ENCODE data around the gene ADARB2.
"Not testable (repeated sequence)": the region's sequence is repeated elsewhere in the genome, so short reads cannot be mapped to it uniquely, and the experiment has no call there.

Gene ADARB2

GRCh38 chr10:1172256-1172984, 564.9 kb downstream of the ADARB2 start:
- DNase-seq: no peak

DNA sequence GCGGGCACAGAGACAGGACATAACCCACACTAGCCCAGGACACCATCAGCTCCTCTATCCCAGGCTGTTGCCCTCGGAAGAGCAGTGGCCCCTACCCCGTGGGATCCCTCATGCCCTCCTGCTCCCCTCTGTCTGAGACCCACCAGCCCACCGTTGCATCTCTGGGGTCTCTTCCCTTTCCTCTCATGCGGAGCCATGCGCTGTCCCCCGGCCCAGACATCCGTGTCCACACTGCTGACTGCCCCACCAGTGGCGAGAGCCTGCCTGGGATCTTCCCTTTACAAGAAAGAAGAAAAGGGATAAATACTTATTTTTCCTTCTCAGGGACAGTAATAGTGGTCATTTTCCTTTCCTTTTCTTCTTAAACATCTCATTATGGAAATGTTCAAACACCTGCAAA, 565.7 kb downstream of the ADARB2 start:
- no peak for DNase-seq

GRCh38 chr10:1171182-1171581, 566.1 kb downstream of the ADARB2 start:
- DNase-seq: no peak

DNA sequence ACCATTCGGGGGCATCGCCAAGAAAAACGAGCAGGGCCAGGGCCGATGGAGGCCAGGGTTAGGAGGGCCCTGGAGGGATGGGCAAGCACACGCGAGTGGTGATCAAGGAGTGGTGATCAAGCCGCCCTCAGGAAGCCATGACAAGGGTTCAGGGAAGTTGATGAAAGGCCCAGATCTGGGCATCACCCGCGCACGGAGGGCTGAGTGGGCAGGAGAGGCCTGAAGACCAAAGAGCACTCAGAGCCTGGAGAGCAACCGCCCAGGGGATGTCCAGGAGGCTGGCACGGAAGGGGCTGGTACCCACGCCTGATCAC, 566.5 kb downstream of the ADARB2 start:
- DNase-seq: no peak

GRCh38 chr10:1169981-1170866, 567.1 kb downstream of the ADARB2 start:
- DNase-seq: no peak

- no peak for DNase-seq
Observed at GRCh38 chr10:1169186-1169885, 568.0 kb downstream of the ADARB2 start.

DNA sequence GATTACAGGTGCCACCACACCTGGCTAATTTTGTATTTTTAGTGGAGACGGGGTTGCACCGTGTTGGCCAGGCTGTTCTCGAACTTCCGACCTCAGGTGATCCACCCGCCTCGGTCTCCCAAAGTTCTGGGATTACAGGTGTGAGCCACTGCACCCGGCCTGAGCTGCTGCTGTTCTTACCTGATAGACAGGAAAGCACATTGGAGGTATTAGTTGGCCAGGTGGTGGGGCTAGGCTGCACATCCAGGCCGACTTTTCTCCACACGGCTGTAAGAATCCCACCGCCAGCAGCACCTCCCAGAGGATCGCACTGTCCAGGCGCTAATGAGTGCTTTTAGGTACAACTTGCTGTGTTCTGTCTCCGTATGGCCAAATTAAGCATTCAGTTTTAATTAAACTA, 568.6 kb downstream of the ADARB2 start:
- DNase-seq: no peak

GRCh38 chr10:1166828-1167275, 570.5 kb downstream of the ADARB2 start:
- no peak for DNase-seq

- DNase-seq: no peak
Observed at GRCh38 chr10:1166101-1166827, 571.1 kb downstream of the ADARB2 start.

GRCh38 chr10:1163831-1164230, 573.5 kb downstream of the ADARB2 start:
- no peak for DNase-seq

- DNase-seq: no peak
Observed at GRCh38 chr10:1163204-1163660, 574.1 kb downstream of the ADARB2 start.

- DNase-seq: no peak
Observed at GRCh38 chr10:1162481-1163203, 574.7 kb downstream of the ADARB2 start.

- DNase-seq: not testable (repeated sequence)
Observed at GRCh38 chr10:1161315-1161673, 576.0 kb downstream of the ADARB2 start.

- no peak for DNase-seq
Observed at GRCh38 chr10:1160561-1161314, 576.6 kb downstream of the ADARB2 start.

- DNase-seq: no peak
Observed at GRCh38 chr10:1159131-1160061, 577.9 kb downstream of the ADARB2 start.

DNA sequence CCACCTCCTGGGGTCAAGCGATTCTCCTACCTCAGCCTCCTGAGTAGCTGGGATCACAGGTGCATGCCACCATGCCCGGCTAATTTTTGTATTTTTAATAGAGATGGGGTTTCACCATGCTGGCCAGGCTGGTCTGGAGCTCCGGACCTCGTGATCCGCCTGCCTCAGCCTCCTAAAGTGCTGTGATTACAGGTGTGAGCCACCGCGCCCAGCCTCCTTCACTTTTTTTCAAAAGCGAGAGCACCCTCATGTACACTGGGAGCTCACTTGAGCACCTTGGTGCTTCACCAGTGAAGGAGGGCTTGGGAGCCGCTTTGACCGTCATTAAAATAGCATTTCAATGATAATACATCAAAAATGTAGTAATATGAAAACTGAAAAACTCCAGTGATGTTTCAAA, 578.8 kb downstream of the ADARB2 start:
- not testable (repeated sequence) for DNase-seq

DNA sequence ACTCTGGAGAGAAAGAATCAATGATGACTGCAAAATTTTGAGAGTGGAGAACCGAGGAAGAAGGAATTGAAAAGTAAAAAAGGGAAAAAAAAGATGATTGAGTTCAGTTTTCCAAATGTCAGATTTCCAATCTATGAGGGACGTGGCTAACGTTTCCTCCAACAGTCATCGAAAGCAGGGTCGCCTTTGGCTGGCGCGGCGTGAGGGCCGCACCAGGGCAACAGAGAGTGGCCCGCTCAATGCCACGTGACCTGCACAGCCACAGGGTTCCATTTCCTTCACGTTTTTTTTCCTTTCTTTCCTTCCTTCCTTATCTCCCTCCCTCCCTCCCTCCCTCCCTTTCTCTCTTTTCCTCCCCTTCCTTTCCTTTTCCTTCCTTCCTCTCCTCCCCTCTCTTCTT, 579.3 kb downstream of the ADARB2 start:
- DNase-seq: no peak

- DNase-seq: no peak
Observed at GRCh38 chr10:1157615-1157933, 579.8 kb downstream of the ADARB2 start.

GRCh38 chr10:1156921-1157614, 580.3 kb downstream of the ADARB2 start:
- DNase-seq: no peak

DNA sequence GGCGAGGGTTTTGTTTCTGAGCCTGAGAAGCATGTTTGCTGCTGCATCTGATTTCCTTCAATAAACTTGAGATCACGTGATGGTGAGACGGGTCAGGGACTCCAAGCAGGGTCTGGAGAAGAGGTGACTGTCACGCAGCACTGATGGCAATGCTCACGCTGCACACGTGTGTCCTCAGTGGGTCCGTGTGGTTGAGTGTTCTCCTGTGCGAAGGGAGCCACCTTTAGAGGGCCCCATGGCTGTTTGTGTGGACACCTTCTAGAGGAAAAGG, 580.8 kb downstream of the ADARB2 start:
- DNase-seq: no peak
